Measurements from ENCODE around the gene DCDC2B.
A peak's percentile ranks its signal among the peaks of the same experiment; 100 is the strongest.

DCDC2B gene

GRCh38 chr1:32192220-32192948, 16.5 kb upstream of the DCDC2B start:
- H3K9ac ChIP-seq, result no peak overlapping the region
- no peak overlapping the region for H3K4me3 ChIP-seq (IDR thresholded peaks at IDR 0.05; ENCODE audit: insufficient read depth, low read depth, low read length)
- H4K20me1 ChIP-seq (ENCODE audit: insufficient read depth), result no peaks in the 10 kb centered on the region
- H3K27me3 ChIP-seq (ENCODE audit: insufficient read depth, low read depth), result no peaks in the 10 kb centered on the region
- peaks cover under 1% of the 10 kb centered on the region; the same call in 1 of the 2 replicates for H3K79me2 ChIP-seq (ENCODE audit: insufficient read depth, low read depth)
- no peak overlapping the region for H3K4me2 ChIP-seq
- no peak for TF ChIP-seq CTCF (conservative IDR thresholded peaks at IDR 0.05; ENCODE audit: low read depth, low read length)
- peaks cover 45% of the 10 kb centered on the region for H3K4me1 ChIP-seq (ENCODE audit: low read depth, poor library complexity, severe bottlenecking)
- H3K36me3 ChIP-seq (ENCODE audit: insufficient read depth), result peaks cover 18% of the 10 kb centered on the region; the same call in 1 of the 2 replicates
- no peak overlapping the region for H3K27ac ChIP-seq
- H2AFZ ChIP-seq (ENCODE audit: low read depth), result no peak overlapping the region

GRCh38 chr1:32194984-32195383, 13.9 kb upstream of the DCDC2B start:
- no peaks in the 10 kb centered on the region for H3K79me2 ChIP-seq (ENCODE audit: insufficient read depth, low read depth)
- H3K4me2 ChIP-seq, result peak overlapping the region; percentile 60
- H3K36me3 ChIP-seq (ENCODE audit: insufficient read depth), result peaks cover 15% of the 10 kb centered on the region; the same call in 1 of the 2 replicates
- no peak for TF ChIP-seq CTCF (conservative IDR thresholded peaks at IDR 0.05; ENCODE audit: low read depth, low read length)
- no peak overlapping the region for H3K27ac ChIP-seq
- no peaks in the 10 kb centered on the region for H4K20me1 ChIP-seq (ENCODE audit: insufficient read depth)
- H3K27me3 ChIP-seq (ENCODE audit: insufficient read depth, low read depth), result no peaks in the 10 kb centered on the region
- no peak overlapping the region for H3K9ac ChIP-seq
- no peak overlapping the region for H3K4me3 ChIP-seq (IDR thresholded peaks at IDR 0.05; ENCODE audit: insufficient read depth, low read depth, low read length)
- H3K4me1 ChIP-seq (ENCODE audit: low read depth, poor library complexity, severe bottlenecking), result peaks cover 71% of the 10 kb centered on the region
- no peak overlapping the region for H2AFZ ChIP-seq (ENCODE audit: low read depth)

- no peaks in the 10 kb centered on the region for H3K27me3 ChIP-seq (ENCODE audit: insufficient read depth, low read depth)
- peaks cover 75% of the 10 kb centered on the region for H3K4me1 ChIP-seq (ENCODE audit: low read depth, poor library complexity, severe bottlenecking)
- no peak for TF ChIP-seq CTCF (conservative IDR thresholded peaks at IDR 0.05; ENCODE audit: low read depth, low read length)
- H2AFZ ChIP-seq (ENCODE audit: low read depth), result no peak overlapping the region
- H3K27ac ChIP-seq, result no peak overlapping the region
- no peaks in the 10 kb centered on the region for H3K79me2 ChIP-seq (ENCODE audit: insufficient read depth, low read depth)
- peak overlapping the region; percentile 60 for H3K4me2 ChIP-seq
- no peaks in the 10 kb centered on the region for H4K20me1 ChIP-seq (ENCODE audit: insufficient read depth)
- no peak overlapping the region for H3K4me3 ChIP-seq (IDR thresholded peaks at IDR 0.05; ENCODE audit: insufficient read depth, low read depth, low read length)
- H3K36me3 ChIP-seq (ENCODE audit: insufficient read depth), result peaks cover 15% of the 10 kb centered on the region; the same call in 1 of the 2 replicates
- H3K9ac ChIP-seq, result no peak overlapping the region
Measured at GRCh38 chr1:32195531-32195930, 13.4 kb upstream of the DCDC2B start.

- H3K9ac ChIP-seq, result no peak overlapping the region
- no peaks in the 10 kb centered on the region for H3K27me3 ChIP-seq (ENCODE audit: insufficient read depth, low read depth)
- no peak overlapping the region for H2AFZ ChIP-seq (ENCODE audit: low read depth)
- H4K20me1 ChIP-seq (ENCODE audit: insufficient read depth), result no peaks in the 10 kb centered on the region
- no peaks in the 10 kb centered on the region for H3K79me2 ChIP-seq (ENCODE audit: insufficient read depth, low read depth)
- peaks cover 79% of the 10 kb centered on the region for H3K4me1 ChIP-seq (ENCODE audit: low read depth, poor library complexity, severe bottlenecking)
- no peak overlapping the region for H3K27ac ChIP-seq
- TF ChIP-seq CTCF (conservative IDR thresholded peaks at IDR 0.05; ENCODE audit: low read depth, low read length), result no peak
- peaks cover 11% of the 10 kb centered on the region; the same call in 1 of the 2 replicates for H3K36me3 ChIP-seq (ENCODE audit: insufficient read depth)
- no peak overlapping the region for H3K4me3 ChIP-seq (IDR thresholded peaks at IDR 0.05; ENCODE audit: insufficient read depth, low read depth, low read length)
- H3K4me2 ChIP-seq, result peak overlapping the region; percentile 60; the same call in 1 of the 2 replicates
Measured at GRCh38 chr1:32195972-32196823, 12.7 kb upstream of the DCDC2B start.
